NCI-H187 treated with DMSO at 0.1 percent for 48 hours (cell line): ENCODE data around the gene TOR1AIP2.
"Not testable (repeated sequence)": the region's sequence is repeated elsewhere in the genome, so short reads cannot be mapped to it uniquely, and the experiment has no call there.

ENCODE experiments used
- DNase-seq: peaks from one replicate; lab custom pipeline; 2025; lab: John Stamatoyannopoulos, UW

Gene TOR1AIP2

DNA sequence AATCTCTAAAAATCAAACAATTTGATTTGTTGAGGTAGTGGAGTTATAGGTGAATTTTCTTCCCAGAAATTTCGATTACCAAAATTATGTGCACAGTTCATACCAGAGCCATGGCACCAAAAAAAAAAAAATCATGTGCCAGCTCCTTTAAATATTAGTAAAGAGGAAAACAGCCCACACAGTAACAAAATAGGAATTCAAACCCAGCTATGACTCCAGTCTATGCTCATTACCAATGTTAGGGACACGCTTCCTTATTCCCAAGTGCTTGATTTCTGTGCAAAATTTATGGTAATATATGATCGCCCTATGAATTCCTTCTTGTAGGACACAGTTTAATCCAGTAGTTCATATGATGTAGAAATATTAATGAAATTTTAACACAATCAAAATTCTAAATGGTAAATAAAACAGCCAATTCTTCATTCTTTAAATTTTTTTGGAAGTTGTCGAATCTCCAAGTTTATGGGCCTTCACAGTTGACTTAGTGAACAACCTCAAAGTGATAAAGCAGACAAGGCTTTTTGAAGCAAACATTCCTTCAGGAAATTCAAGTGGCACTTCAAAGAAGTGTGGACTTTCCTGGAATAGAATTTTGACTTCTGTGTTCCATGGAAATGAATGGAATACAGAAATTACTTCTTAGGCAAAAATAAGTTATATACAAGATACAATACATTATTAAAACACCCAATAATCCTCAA lies 1.9 kb downstream of the TOR1AIP2 start:
- no peak for DNase-seq

DNA sequence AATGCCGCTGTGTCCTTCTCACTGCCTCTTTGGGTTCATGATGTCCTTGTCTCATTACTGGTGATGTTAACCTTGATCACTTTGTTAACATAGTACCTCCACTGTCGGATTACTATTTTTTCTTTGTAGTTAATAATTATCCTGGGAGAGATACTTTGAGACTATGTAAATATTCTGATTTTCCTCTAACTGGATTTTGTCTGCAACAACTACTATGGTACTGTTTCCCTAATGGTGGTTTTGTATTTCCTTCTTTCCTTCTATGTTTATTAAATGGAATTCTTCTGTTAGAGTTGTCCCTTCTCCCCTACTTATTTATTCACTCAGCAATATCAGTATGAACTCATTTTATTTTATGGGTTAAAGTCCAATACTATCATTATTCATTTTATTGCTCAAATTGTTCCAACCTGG lies 4.2 kb downstream of the TOR1AIP2 start:
- no peak for DNase-seq

DNA sequence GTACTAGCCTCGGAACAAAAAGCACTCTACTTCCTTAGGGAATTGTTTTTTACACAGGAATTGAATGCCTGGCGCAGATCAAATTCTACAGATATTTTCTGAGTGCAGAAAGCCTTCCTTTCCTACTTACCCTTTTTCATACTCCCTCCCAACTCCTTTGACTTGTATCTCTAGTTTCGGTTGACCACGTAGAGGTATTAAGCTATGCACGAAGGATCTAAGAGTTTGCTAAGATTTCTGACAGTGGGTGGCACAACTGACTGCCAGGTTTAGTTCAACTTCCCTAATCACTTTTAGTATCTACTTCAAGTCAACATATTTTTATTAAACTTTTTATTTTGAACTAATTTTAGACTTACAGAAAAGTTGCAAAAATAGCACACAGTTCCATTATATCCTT lies 5.0 kb downstream of the TOR1AIP2 start:
- DNase-seq, result no peak

DNA sequence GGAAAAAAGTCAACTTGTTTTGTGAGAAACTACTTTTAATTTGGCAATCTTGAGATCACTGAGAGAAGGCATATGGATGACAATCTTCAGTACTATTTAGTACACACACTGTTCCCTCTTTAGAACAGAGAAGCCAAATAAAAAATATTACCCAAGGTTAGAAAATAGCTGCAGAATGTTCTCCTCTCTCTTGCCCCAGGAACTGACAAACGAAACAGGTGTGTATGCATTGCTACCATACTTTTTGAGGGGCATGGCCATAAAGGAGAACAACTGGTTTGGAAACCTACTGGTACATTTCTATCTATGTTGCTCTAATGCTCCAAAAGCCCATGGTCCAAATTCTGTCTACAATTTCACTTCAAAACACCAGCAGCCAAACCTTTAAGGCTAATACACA lies 5.7 kb downstream of the TOR1AIP2 start:
- no peak for DNase-seq

DNA sequence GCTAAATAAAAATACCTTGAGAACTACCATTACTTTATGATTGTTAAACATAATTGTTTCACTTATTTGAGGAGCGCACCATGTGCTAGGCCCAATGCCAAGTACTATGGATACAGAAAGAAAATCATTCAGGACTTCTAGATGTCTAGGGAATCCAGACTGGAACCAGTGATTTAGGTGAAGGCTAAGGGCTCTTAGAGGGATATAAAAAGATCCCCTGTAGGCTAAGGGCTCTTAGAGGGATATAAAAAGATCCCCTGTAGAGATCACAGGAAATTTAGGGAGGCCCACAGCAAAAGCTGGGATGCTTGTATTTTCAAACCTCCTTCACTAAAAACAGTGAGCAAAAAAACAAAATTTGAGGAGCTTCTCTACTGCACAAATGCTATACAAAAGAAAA lies 6.7 kb downstream of the TOR1AIP2 start:
- DNase-seq, result peak; percentile 43

DNA sequence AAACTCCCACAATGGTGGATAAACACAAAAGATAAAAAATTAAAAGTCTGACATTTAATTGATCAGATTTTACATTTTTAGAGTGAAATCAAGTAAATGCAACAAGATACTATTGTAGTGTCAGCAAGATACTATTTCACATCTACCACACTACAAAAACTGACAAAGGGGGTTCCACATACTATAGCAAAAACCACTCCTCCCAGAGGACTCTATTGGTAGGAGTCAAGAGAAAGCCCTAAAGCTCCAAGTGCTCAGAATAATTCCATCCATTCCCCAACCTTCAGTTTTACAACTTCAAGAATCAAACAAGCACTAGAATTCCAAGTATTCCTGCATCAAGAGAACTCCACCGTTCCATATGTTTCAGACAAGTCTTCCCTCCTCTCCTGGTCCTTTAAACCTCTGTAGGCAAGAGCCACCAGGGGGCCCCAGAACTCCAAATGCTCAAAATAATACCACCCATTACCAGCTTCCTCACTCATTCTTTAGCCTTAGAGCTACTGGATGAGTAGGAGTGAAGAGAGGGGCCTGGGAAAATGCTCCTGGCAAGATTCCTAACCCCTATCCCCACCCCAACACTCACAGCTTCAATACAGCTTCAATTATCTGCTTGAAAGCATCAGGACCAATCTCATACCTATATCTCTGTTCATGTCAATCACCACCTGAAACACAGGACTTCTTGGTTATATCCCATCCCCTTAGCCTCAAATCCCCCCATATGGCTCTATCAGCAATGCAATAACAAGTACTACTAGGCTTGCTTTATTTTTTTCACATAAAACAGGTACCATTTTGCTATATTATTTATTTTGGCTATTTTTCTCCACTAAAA lies 9.9 kb downstream of the TOR1AIP2 start:
- peak; percentile 21 for DNase-seq

DNA sequence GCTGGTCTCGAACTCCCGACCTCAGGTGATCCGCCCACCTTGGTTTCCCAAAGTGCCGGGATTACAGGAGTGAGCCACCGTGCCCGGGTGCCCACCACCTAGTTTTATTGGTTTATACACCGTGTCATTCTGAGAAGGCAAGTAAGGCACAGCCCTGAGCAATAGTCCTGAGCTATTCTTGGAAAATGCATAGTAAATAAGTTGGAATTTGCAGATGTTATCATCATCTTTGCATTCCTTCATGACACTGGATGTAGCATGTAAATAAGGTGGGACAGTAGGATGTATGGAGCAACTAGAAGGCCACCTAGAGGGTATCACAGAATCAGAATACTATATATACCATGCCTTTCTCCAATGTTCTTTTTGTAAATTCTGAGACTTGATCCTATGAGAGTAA lies 11.0 kb downstream of the TOR1AIP2 start:
- no peak for DNase-seq

DNA sequence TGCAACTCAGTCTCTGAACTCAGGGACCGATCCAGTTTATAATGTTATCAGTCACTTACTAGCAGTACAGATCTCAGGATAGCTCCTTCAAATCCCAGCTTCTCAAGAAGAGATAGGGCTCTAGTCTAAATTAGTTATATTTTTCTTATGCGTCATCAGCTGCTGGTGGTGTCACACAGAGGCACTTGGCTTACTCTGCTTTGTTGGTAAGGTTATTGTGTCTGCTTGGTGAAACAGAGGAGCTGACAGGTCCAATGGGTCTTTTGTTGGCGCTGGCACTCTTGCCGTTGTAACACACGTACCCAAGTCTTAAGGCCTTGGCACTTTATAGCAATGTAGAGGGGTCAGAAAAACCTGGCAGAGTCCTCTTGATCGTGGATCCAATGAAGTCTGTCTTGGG lies 12.2 kb downstream of the TOR1AIP2 start:
- DNase-seq, result no peak

DNA sequence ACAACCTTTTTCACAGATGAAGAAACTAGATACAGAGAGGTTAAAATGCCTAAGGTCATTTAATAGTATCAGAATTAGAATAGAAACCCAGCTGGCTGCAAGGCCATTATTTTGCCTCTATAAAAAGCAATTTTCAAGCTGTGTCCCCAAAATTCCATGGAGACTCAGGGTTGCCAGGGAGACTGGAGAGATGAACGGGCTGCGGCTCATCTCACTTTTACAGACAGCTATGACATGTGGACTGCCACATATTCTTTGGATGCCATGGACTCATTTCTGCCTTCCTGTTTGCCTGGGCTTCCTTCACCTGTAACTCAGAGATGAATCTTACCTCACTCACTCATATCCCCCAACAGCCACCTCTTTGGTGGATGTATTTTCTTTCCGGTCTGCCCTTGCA lies 17.0 kb downstream of the TOR1AIP2 start:
- DNase-seq, result no peak

DNA sequence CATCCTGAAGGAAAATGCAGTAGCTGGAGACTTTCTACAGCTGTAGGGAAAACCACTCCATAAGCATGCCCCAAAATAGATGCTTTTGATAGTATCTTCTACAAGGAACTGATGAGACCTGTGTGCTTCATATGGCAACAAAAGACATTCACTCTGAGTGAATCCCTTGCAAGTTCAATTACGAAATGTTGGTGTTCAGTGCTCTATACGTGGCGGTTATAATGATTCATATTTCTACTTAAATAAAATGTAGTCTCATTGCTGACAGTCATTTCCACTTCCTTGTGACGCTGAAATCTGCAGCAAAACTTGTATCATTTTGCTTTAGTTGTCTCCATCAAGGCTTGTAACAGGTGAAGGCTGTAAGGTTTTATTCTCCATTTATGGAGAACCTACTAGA lies 20.6 kb downstream of the TOR1AIP2 start:
- DNase-seq, result no peak

DNA sequence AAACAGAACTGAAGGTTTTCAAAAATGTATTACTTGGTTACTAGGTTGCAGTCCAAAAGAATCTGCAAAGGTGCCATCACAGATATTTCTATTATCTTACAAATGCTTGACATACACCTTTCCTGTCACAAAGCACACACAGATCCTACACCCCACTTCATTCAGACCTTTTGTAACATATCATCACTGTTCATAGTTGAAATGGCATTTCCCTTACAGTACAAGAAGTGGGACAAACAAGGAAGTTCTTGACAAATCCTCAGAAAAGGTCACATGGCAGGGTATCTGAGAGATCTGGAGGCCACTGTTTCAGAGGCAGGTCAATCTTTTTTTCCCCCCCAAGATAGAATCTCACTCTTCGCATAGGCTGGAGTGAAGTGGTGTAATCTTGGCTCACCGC lies 21.3 kb downstream of the TOR1AIP2 start:
- DNase-seq, result no peak

DNA sequence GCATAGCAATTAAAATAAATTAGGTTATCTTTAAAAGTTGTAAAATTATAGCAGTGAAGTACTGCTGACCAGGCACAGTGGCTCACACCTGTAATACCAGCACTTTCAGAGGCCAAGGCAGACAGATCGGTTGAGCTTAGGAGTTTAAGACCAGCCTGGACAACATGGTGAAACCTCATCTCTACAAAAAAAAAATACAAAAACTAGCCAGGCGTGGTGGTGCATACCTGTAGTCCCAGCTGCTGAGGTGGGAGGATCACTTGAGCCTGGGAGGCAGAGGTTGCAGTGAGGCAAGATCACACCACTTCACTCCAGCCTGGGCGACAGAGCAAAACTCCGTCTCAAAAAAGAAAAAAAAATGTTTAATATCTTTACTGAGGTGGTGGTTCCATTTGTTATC lies 21.8 kb downstream of the TOR1AIP2 start:
- DNase-seq, result not testable (repeated sequence)

DNA sequence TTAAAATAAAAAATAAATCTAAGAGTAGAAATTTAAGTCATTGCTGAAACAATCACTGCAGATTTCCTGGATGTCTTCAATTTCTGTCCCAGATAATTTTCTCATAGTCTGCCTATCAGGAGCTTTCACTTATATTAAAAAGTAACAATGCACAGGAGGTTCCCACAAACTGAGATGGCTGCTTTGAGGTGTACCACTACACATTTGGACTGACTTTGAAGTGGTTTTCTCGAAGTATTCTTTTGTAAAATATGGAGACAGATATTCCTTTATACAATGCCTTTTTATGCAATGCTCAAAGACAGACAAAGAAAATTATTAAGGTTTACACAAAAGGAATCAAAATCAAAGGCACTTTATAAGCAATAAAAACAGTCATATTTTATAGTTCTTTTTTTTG lies 24.5 kb downstream of the TOR1AIP2 start:
- DNase-seq, result no peak

DNA sequence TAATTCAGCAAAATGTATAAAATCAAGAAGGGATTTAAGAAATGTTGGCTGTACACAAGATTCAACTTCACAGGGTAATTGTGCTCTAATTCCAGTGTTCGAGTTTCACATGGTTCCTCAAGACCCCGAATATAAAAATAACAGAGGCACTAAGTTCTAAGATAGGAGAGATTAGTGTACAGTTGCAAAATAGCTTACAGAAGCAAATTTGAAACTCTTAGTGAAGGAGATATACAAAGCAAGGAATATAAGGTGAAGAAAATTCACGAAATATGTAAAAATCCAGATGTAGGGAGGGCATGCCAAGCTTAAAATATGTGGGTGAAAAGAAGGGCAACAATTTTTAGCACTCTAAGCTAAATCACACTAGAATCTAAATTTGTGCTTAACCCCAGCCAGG lies 29.4 kb downstream of the TOR1AIP2 start:
- DNase-seq, result no peak

DNA sequence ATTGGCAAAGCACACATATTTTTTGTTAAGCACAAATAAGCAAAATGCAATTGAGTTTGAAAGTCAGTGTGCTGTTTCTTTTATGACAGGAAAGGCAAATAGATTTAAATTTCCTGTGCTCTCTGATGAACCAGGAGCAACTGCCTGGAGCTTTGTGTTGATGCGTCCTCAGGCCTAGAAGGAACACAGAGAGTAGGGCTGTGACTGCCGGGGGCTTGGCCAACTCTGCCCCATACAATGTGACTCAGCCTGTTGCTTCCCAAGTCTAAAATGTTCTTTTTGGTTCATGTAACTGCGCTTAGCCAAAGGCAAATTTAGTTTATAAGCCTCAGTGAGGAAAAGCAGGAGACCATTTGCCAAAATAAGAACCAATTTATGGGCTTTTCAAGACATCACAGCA lies 37.5 kb downstream of the TOR1AIP2 start:
- no peak for DNase-seq

DNA sequence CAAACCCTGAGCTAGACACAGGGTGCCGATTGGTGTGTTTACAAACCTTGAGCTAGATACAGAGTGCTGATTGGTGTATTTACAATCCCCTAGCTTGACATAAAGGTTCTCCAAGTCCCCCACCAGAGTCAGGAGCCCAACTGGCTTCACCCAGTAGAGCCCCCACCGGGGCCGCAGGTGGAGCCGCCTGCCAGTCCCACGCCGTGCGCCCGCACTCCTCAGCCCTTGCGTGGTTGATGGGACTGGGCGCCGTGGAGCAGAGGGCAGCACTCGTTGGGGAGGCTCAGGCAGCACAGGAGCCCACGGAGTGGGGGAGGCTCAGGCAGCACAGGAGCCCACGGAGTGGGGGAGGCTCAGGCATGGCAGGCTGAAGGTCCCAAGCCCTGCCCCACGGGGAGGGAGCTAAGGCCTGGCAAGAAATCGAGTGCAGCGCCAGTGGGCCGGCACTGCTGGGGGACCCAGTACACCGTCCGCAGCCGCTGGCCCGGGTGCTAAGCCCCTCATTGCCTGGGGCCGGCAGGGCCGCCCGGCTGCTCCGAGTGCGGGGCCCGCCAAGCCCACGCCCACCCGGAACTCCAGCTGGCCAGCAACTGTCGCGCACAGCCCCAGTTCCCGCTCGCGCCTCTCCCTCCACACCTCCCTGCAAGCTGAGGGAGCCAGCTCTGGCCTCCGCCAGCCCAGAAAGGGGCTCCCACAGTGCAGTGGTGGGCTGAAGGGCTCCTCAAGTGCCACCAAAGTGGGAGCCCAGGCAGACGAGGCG lies 40.7 kb downstream of the TOR1AIP2 start:
- DNase-seq, result not testable (repeated sequence)

DNA sequence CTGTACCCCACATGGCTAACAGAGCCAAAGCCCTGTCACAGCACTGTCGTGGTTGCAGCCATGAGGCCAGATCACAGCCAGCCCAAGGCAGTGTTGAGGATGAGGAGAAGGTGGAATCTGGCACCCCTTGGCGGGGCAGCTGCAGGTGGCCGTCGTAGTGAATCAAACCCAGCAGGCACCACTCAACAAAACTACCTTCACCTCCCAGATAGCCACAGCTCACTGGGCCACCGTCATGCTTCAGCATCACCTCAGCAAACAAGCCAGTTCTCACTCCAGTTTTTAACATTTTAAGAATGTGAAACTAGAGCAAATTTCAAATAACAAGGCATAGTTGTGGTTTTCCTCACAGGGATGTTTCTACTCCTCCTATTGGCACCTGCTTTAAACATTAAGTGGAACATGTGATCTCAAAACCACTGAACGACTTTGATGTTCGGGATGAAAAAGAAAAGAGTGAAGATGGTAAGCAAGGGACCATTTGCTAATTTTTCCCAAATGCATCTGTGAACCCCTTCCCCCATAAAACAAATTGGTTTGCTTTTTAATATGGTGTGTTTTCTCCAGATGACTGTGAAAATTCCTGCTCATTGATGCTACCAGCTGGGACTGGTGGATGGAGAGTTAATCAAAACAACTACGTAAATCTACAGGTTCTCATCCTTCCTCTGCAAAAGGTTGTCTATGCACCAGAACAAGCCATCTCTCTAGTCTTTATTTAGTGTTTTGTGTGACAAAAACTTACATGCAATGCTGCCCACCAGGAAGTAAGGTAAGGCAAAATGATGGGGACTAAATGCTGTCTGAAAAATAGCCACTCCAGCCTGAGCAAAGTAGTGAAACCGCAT lies 45.5 kb downstream of the TOR1AIP2 start:
- DNase-seq, result no peak

DNA sequence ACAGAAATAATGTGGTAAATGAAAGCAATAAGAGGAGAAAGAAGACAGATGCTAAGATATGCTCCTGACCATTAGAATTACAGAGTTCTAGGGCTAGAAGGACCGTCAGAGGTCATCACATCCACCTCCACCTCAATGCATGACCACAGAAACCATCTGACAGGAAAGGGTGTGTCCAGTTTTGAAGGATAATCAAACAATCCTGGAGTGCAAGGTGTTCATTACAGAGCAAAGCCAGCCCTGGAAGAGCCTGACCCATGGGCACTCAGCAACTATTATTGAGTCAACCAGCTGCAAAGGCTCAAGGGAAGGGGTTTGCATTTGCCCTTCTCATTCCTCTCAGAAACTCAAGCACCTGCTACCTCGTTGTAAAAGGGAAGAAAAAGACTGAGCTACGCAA lies 46.4 kb downstream of the TOR1AIP2 start:
- DNase-seq, result no peak

DNA sequence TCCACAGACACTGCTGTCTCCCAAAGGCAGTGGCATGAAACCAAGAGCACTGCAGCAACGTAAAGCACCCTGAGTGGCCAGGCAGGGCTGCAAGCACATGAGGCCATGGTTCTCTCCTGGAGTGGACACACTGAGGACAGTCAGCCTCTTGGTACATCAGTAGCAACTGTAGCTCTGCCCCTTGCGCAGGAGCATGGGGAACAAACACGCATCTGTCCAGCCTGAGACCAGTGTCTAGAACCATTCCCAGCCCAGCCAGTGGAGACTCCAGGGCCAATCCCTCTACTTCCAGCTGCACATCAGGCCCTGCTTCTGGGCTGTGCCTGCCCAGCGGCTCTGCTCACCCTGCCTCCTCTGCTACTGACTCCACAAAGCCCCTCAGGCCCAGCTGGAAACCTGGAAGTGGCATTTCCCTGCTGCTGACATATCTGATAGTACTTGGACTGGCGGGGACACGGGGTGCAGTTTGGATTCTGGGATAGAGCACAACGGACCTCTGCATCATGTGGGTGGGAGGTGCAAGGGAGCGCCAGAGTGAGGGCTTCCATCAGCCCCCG lies 49.0 kb downstream of the TOR1AIP2 start:
- DNase-seq, result no peak

DNA sequence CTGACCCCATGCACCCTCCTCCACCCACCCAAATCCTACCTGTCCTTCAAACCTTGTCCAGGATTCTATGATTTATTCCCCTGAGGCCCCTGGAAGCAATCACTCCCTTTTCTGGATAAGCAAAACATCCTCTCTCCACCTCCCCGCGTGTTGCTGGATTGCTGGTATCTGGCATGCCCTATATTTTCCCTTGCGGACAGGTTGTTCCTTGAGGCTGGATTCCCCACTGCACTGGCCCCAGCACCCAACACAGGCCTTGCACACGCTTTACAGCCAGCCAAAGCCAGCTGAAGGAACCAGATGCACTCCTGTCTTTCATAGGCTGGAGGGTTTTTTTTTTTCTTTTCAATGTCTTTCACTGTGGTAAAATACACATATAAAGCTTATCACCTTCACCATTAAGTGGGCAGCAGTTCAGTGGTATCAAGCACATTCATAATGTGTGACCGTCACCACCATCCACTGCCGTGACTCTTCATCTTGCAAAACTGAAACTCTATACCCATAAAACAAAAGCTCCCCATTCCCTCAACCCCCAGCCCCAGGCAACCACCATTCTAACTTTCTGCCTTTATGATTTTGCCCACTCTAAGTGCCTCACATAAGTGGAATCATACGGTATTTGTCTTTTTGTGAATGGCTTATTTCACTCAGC lies 50.9 kb downstream of the TOR1AIP2 start:
- no peak for DNase-seq
